Measurements from ENCODE around the gene MBD1.

The MBD1 gene

GRCh38 chr18:50313873-50314460 lies 32.6 kb upstream of the MBD1 start:
- Histone ChIP-seq H3K79me1 (ENCODE audit: low read length) (no peaks in the 10 kb centered on the region), H3K9ac (ENCODE audit: low read length) (no peak overlapping the region), H3K27ac (ENCODE audit: low read depth, low read length) (no peak overlapping the region), H3K4me1 (ENCODE audit: control insufficient read depth, low read depth, low read length) (no peaks in the 10 kb centered on the region), H3K18ac (ENCODE audit: low read length) (no peak overlapping the region), H2BK5ac (ENCODE audit: low read length) (no peak overlapping the region), H2AK5ac (ENCODE audit: low read length) (no peak overlapping the region), H3K4ac (ENCODE audit: low read depth, low read length) (no peak overlapping the region), H3K27me3 (ENCODE audit: insufficient read depth, low read length, poor library complexity) (no peaks in the 10 kb centered on the region), H3K56ac (ENCODE audit: low read length) (no peak overlapping the region), H3K36me3 (ENCODE audit: control insufficient read depth, insufficient read depth, low read length) (no peaks in the 10 kb centered on the region), H2BK120ac (ENCODE audit: low read depth, low read length) (no peak overlapping the region), H3K23ac (ENCODE audit: low read length) (no peak overlapping the region), H3K79me2 (ENCODE audit: control insufficient read depth, insufficient read depth, low read length) (no peaks in the 10 kb centered on the region), H3K4me2 (ENCODE audit: low read length) (no peak overlapping the region), H2BK15ac (replicated peaks; ENCODE audit: low read depth) (no peak overlapping the region), H4K5ac (ENCODE audit: low read length) (no peak overlapping the region), H4K8ac (ENCODE audit: low read depth, low read length) (no peak overlapping the region), H3K4me3 (ENCODE audit: low read length) (no peak overlapping the region)
- WGBS (ENCODE audit: extremely low coverage, insufficient coverage, low lambda C conversion rate), result no CpG with 5 or more reads among the region's 2 CpGs
- no peak for DNase-seq

GRCh38 chr18:50313031-50313607 lies 31.8 kb upstream of the MBD1 start:
- Histone ChIP-seq H3K18ac (ENCODE audit: low read length) (no peak overlapping the region), H2BK120ac (ENCODE audit: low read depth, low read length) (no peak overlapping the region), H2AK5ac (ENCODE audit: low read length) (no peak overlapping the region), H3K56ac (ENCODE audit: low read length) (no peak overlapping the region), H3K4me3 (ENCODE audit: low read length) (no peak overlapping the region), H3K9ac (ENCODE audit: low read length) (no peak overlapping the region), H3K79me2 (ENCODE audit: control insufficient read depth, insufficient read depth, low read length) (no peaks in the 10 kb centered on the region), H3K4me1 (ENCODE audit: control insufficient read depth, low read depth, low read length) (no peaks in the 10 kb centered on the region), H2BK15ac (replicated peaks; ENCODE audit: low read depth) (no peak overlapping the region), H4K8ac (ENCODE audit: low read depth, low read length) (no peak overlapping the region), H2BK5ac (ENCODE audit: low read length) (no peak overlapping the region), H4K5ac (ENCODE audit: low read length) (no peak overlapping the region), H3K4ac (ENCODE audit: low read depth, low read length) (no peak overlapping the region), H3K27ac (ENCODE audit: low read depth, low read length) (no peak overlapping the region), H3K36me3 (ENCODE audit: control insufficient read depth, insufficient read depth, low read length) (no peaks in the 10 kb centered on the region), H3K23ac (ENCODE audit: low read length) (no peak overlapping the region), H3K27me3 (ENCODE audit: insufficient read depth, low read length, poor library complexity) (no peaks in the 10 kb centered on the region), H3K4me2 (ENCODE audit: low read length) (no peak overlapping the region), H3K79me1 (ENCODE audit: low read length) (no peaks in the 10 kb centered on the region)
- DNase-seq, result no peak
- WGBS (ENCODE audit: extremely low coverage, insufficient coverage, low lambda C conversion rate), result no CpG with 5 or more reads among the region's 2 CpGs

GRCh38 chr18:50312296-50313030 lies 31.1 kb upstream of the MBD1 start:
- Histone ChIP-seq H3K79me1 (ENCODE audit: low read length) (no peaks in the 10 kb centered on the region), H3K27me3 (ENCODE audit: insufficient read depth, low read length, poor library complexity) (no peaks in the 10 kb centered on the region), H3K4ac (ENCODE audit: low read depth, low read length) (no peak overlapping the region), H3K79me2 (ENCODE audit: control insufficient read depth, insufficient read depth, low read length) (no peaks in the 10 kb centered on the region), H2AK5ac (ENCODE audit: low read length) (no peak overlapping the region), H3K18ac (ENCODE audit: low read length) (no peak overlapping the region), H3K23ac (ENCODE audit: low read length) (no peak overlapping the region), H4K8ac (ENCODE audit: low read depth, low read length) (no peak overlapping the region), H2BK15ac (replicated peaks; ENCODE audit: low read depth) (no peak overlapping the region), H4K5ac (ENCODE audit: low read length) (no peak overlapping the region), H3K4me2 (ENCODE audit: low read length) (no peak overlapping the region), H3K4me3 (ENCODE audit: low read length) (no peak overlapping the region), H3K9ac (ENCODE audit: low read length) (no peak overlapping the region), H3K56ac (ENCODE audit: low read length) (no peak overlapping the region), H3K4me1 (ENCODE audit: control insufficient read depth, low read depth, low read length) (no peaks in the 10 kb centered on the region), H2BK5ac (ENCODE audit: low read length) (no peak overlapping the region), H3K27ac (ENCODE audit: low read depth, low read length) (no peak overlapping the region), H3K36me3 (ENCODE audit: control insufficient read depth, insufficient read depth, low read length) (no peaks in the 10 kb centered on the region), H2BK120ac (ENCODE audit: low read depth, low read length) (no peak overlapping the region)
- WGBS (ENCODE audit: extremely low coverage, insufficient coverage, low lambda C conversion rate), result no CpG with 5 or more reads among the region's 7 CpGs
- DNase-seq, result no peak

- Histone ChIP-seq H3K79me1 (ENCODE audit: low read length) (no peaks in the 10 kb centered on the region), H2BK15ac (replicated peaks; ENCODE audit: low read depth) (no peak overlapping the region), H3K4me3 (ENCODE audit: low read length) (no peak overlapping the region), H3K4me1 (ENCODE audit: control insufficient read depth, low read depth, low read length) (no peaks in the 10 kb centered on the region), H3K36me3 (ENCODE audit: control insufficient read depth, insufficient read depth, low read length) (no peaks in the 10 kb centered on the region), H3K27me3 (ENCODE audit: insufficient read depth, low read length, poor library complexity) (no peaks in the 10 kb centered on the region), H3K4me2 (ENCODE audit: low read length) (no peak overlapping the region), H3K23ac (ENCODE audit: low read length) (no peak overlapping the region), H4K8ac (ENCODE audit: low read depth, low read length) (peak overlapping the region; percentile 39), H3K27ac (ENCODE audit: low read depth, low read length) (no peak overlapping the region), H3K18ac (ENCODE audit: low read length) (no peak overlapping the region), H2AK5ac (ENCODE audit: low read length) (no peak overlapping the region), H4K5ac (ENCODE audit: low read length) (no peak overlapping the region), H3K56ac (ENCODE audit: low read length) (no peak overlapping the region), H3K79me2 (ENCODE audit: control insufficient read depth, insufficient read depth, low read length) (no peaks in the 10 kb centered on the region), H2BK120ac (ENCODE audit: low read depth, low read length) (no peak overlapping the region), H2BK5ac (ENCODE audit: low read length) (no peak overlapping the region), H3K9ac (ENCODE audit: low read length) (no peak overlapping the region), H3K4ac (ENCODE audit: low read depth, low read length) (no peak overlapping the region)
- WGBS (ENCODE audit: extremely low coverage, insufficient coverage, low lambda C conversion rate), result no CpG with 5 or more reads among the region's 3 CpGs
- DNase-seq, result no peak
These were observed 30.3 kb upstream of the MBD1 start for GRCh38 chr18:50311650-50312049.

- H2BK15ac ChIP-seq (replicated peaks; ENCODE audit: low read depth), result no peak overlapping the region
- H3K27me3 ChIP-seq (ENCODE audit: insufficient read depth, low read length, poor library complexity), result no peaks in the 10 kb centered on the region
- H2BK120ac ChIP-seq (ENCODE audit: low read depth, low read length), result no peak overlapping the region
- no peaks in the 10 kb centered on the region for H3K36me3 ChIP-seq (ENCODE audit: control insufficient read depth, insufficient read depth, low read length)
- H2BK5ac ChIP-seq (ENCODE audit: low read length), result no peak overlapping the region
- no peak overlapping the region for H3K27ac ChIP-seq (ENCODE audit: low read depth, low read length)
- no peaks in the 10 kb centered on the region for H3K79me1 ChIP-seq (ENCODE audit: low read length)
- no peak overlapping the region for H3K56ac ChIP-seq (ENCODE audit: low read length)
- H3K4me1 ChIP-seq (ENCODE audit: control insufficient read depth, low read depth, low read length), result no peaks in the 10 kb centered on the region
- H4K5ac ChIP-seq (ENCODE audit: low read length), result no peak overlapping the region
- H2AK5ac ChIP-seq (ENCODE audit: low read length), result no peak overlapping the region
- H3K4me3 ChIP-seq (ENCODE audit: low read length), result no peak overlapping the region
- H3K4me2 ChIP-seq (ENCODE audit: low read length), result no peak overlapping the region
- no peak overlapping the region for H4K8ac ChIP-seq (ENCODE audit: low read depth, low read length)
- H3K4ac ChIP-seq (ENCODE audit: low read depth, low read length), result no peak overlapping the region
- no peaks in the 10 kb centered on the region for H3K79me2 ChIP-seq (ENCODE audit: control insufficient read depth, insufficient read depth, low read length)
- H3K9ac ChIP-seq (ENCODE audit: low read length), result no peak overlapping the region
- H3K23ac ChIP-seq (ENCODE audit: low read length), result no peak overlapping the region
- no peak overlapping the region for H3K18ac ChIP-seq (ENCODE audit: low read length)
- WGBS (ENCODE audit: extremely low coverage, insufficient coverage, low lambda C conversion rate), result no CpG with 5 or more reads among the region's 10 CpGs
- DNase-seq, result no peak
These were observed 28.8 kb upstream of the MBD1 start for GRCh38 chr18:50310080-50310479.

Measured in mesendoderm (in vitro differentiated cells).